Measurements from ENCODE around the gene B3GNT9.

Gene B3GNT9

GRCh38 chr16:67100569-67101310 lies 50.1 kb downstream of the B3GNT9 start:
- H3K4me3 ChIP-seq (ENCODE audit: low read depth, low read length), result no peak overlapping the region
- no peak; the same call in 1 of the 2 replicates for TF ChIP-seq CTCF (IDR thresholded peaks at IDR 0.05; ENCODE audit: low read depth, low read length)

- no peak overlapping the region for H3K4me3 ChIP-seq (ENCODE audit: low read depth, low read length)
- TF ChIP-seq CTCF (IDR thresholded peaks at IDR 0.05; ENCODE audit: low read depth, low read length), result no peak
These were observed 52.2 kb downstream of the B3GNT9 start for GRCh38 chr16:67098599-67098998.

Measured in WI38 (cell line).